GM23338 (cell line): Measurements from ENCODE around the gene REPS1.

Experiments
- CREB1 ChIP-seq: fragments of 250-450 bp; sonication (Bioruptor Pico); IDR thresholded peaks from 2 replicates; pipeline ENCODE4 v1.5.0; 2020; ENCODE audit warnings: low read depth, mild to moderate bottlenecking, moderate library complexity
- EZH2 ChIP-seq: fragments of 200-600 bp; sonication (generic); IDR thresholded peaks from one replicate; pipeline ENCODE4 v1.8.0; 2017; ENCODE audit warnings: antibody characterized with exemption, mild to moderate bottlenecking, low read depth; ENCODE audit not compliant: unreplicated experiment
- EZH2phosphoT487 ChIP-seq: fragments of 200-600 bp; sonication (generic); IDR thresholded peaks from one replicate; pipeline ENCODE4 v1.8.1; 2018; ENCODE audit warnings: antibody characterized with exemption; ENCODE audit not compliant: unreplicated experiment
- JUNB ChIP-seq: IDR thresholded peaks from one replicate; pipeline ENCODE4 v1.6.1; 2016; ENCODE audit warnings: antibody characterized with exemption; ENCODE audit not compliant: unreplicated experiment
- POLR2AphosphoS5 ChIP-seq: IDR thresholded peaks from 2 replicates; pipeline ENCODE4 v1.6.1; 2016; ENCODE audit warnings: antibody characterized with exemption, low read depth
- ZNF114 ChIP-seq: fragments of 250-450 bp; sonication (Bioruptor Pico); IDR thresholded peaks from 2 replicates; pipeline ENCODE4 v1.5.0; 2020; ENCODE audit warnings: mild to moderate bottlenecking, moderate library complexity
- ZNF331 ChIP-seq: fragments of 250-450 bp; sonication (Bioruptor Pico); IDR thresholded peaks from 2 replicates; pipeline ENCODE4 v1.5.0; 2020; ENCODE audit warnings: low read depth, mild to moderate bottlenecking, moderate library complexity
- TF ChIP-seq, protein P1 (sequence below), 2 experiments: fragments of 200-600 bp in 1 of 2; sonication (generic) in 1 of 2; conservative IDR thresholded peaks; 2 replicates each; pipeline versions ENCODE4 v1.5.1 to v1.6.1; 2016 to 2017; ENCODE audit warnings: antibody characterized with exemption in 2 of 2, low read depth in 2 of 2, mild to moderate bottlenecking in 2 of 2, moderate library complexity in 1 of 2
- TF ChIP-seq, protein P2 (sequence below): IDR thresholded peaks from 2 replicates; pipeline ENCODE4 v1.6.1; 2016; ENCODE audit warnings: antibody characterized with exemption
- TF ChIP-seq, protein P3 (sequence below): IDR thresholded peaks from one replicate; pipeline ENCODE4 v1.6.1; 2018; ENCODE audit warnings: antibody characterized with exemption; ENCODE audit not compliant: unreplicated experiment
- TF ChIP-seq, protein P4 (sequence below): fragments of 250-450 bp; sonication (Bioruptor Pico); IDR thresholded peaks from 2 replicates; pipeline ENCODE4 v1.5.0; 2020; ENCODE audit warnings: mild to moderate bottlenecking, moderate library complexity

DNA sequence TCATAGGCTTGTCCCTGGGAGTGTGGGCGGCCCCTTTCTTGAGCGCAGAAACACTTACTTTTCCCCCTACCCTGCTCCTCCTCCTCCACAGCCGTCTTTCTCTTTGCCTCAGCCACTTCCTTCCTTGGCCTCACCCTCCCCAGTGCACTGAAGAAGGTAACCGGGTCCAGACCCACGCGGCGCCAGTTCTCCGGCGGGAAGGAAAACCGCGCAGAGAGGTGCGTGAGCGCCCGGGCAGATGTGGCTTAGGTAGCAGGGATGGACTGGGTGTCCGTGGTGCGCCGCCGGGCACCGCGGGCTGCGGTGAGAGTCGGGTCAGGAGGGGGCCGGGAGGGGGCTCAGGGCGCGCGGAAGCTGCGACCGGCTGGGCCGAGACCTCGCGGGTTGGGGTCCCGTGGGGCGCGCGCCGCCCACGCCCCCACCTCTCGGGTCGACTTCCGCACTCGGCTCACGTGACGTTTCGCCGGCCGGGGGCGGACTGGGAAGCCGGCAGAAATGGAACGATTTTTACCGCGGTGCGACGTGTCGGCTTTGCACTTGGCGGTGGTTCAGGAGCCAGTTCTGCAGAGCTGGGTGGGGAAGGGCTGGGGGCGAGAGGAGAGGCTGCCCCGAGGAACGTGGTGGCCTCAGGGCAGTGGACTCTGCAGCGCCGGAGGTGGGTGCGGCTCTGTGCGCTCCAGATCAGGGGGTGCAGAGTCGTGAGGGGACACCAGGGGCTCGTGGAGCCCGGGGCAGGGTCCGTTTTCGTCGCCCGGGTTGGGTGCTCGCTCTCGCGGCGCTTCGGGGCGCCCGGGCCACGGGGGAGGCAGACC is 40.8 kb upstream of the REPS1 start, which contains the start of gene ABRACL:
- TF ChIP-seq POLR2AphosphoS5 (peak; percentile 89), EZH2phosphoT487 (no peak), ZNF114 (CRISPR knock-in tag) (no peak), EZH2 (no peak), ZNF331 (CRISPR knock-in tag) (no peak), JUNB (no peak), CREB1 (CRISPR knock-in tag) (no peak)
- TF ChIP-seq, protein P1, sequence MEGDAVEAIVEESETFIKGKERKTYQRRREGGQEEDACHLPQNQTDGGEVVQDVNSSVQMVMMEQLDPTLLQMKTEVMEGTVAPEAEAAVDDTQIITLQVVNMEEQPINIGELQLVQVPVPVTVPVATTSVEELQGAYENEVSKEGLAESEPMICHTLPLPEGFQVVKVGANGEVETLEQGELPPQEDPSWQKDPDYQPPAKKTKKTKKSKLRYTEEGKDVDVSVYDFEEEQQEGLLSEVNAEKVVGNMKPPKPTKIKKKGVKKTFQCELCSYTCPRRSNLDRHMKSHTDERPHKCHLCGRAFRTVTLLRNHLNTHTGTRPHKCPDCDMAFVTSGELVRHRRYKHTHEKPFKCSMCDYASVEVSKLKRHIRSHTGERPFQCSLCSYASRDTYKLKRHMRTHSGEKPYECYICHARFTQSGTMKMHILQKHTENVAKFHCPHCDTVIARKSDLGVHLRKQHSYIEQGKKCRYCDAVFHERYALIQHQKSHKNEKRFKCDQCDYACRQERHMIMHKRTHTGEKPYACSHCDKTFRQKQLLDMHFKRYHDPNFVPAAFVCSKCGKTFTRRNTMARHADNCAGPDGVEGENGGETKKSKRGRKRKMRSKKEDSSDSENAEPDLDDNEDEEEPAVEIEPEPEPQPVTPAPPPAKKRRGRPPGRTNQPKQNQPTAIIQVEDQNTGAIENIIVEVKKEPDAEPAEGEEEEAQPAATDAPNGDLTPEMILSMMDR (conservative IDR thresholded peaks at IDR 0.05; ENCODE audit: low read depth in 2 of 2) = no peak
- TF ChIP-seq, protein P2, sequence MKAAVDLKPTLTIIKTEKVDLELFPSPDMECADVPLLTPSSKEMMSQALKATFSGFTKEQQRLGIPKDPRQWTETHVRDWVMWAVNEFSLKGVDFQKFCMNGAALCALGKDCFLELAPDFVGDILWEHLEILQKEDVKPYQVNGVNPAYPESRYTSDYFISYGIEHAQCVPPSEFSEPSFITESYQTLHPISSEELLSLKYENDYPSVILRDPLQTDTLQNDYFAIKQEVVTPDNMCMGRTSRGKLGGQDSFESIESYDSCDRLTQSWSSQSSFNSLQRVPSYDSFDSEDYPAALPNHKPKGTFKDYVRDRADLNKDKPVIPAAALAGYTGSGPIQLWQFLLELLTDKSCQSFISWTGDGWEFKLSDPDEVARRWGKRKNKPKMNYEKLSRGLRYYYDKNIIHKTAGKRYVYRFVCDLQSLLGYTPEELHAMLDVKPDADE = no peak
- TF ChIP-seq, protein P3, sequence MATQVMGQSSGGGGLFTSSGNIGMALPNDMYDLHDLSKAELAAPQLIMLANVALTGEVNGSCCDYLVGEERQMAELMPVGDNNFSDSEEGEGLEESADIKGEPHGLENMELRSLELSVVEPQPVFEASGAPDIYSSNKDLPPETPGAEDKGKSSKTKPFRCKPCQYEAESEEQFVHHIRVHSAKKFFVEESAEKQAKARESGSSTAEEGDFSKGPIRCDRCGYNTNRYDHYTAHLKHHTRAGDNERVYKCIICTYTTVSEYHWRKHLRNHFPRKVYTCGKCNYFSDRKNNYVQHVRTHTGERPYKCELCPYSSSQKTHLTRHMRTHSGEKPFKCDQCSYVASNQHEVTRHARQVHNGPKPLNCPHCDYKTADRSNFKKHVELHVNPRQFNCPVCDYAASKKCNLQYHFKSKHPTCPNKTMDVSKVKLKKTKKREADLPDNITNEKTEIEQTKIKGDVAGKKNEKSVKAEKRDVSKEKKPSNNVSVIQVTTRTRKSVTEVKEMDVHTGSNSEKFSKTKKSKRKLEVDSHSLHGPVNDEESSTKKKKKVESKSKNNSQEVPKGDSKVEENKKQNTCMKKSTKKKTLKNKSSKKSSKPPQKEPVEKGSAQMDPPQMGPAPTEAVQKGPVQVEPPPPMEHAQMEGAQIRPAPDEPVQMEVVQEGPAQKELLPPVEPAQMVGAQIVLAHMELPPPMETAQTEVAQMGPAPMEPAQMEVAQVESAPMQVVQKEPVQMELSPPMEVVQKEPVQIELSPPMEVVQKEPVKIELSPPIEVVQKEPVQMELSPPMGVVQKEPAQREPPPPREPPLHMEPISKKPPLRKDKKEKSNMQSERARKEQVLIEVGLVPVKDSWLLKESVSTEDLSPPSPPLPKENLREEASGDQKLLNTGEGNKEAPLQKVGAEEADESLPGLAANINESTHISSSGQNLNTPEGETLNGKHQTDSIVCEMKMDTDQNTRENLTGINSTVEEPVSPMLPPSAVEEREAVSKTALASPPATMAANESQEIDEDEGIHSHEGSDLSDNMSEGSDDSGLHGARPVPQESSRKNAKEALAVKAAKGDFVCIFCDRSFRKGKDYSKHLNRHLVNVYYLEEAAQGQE = no peak
- TF ChIP-seq, protein P4, sequence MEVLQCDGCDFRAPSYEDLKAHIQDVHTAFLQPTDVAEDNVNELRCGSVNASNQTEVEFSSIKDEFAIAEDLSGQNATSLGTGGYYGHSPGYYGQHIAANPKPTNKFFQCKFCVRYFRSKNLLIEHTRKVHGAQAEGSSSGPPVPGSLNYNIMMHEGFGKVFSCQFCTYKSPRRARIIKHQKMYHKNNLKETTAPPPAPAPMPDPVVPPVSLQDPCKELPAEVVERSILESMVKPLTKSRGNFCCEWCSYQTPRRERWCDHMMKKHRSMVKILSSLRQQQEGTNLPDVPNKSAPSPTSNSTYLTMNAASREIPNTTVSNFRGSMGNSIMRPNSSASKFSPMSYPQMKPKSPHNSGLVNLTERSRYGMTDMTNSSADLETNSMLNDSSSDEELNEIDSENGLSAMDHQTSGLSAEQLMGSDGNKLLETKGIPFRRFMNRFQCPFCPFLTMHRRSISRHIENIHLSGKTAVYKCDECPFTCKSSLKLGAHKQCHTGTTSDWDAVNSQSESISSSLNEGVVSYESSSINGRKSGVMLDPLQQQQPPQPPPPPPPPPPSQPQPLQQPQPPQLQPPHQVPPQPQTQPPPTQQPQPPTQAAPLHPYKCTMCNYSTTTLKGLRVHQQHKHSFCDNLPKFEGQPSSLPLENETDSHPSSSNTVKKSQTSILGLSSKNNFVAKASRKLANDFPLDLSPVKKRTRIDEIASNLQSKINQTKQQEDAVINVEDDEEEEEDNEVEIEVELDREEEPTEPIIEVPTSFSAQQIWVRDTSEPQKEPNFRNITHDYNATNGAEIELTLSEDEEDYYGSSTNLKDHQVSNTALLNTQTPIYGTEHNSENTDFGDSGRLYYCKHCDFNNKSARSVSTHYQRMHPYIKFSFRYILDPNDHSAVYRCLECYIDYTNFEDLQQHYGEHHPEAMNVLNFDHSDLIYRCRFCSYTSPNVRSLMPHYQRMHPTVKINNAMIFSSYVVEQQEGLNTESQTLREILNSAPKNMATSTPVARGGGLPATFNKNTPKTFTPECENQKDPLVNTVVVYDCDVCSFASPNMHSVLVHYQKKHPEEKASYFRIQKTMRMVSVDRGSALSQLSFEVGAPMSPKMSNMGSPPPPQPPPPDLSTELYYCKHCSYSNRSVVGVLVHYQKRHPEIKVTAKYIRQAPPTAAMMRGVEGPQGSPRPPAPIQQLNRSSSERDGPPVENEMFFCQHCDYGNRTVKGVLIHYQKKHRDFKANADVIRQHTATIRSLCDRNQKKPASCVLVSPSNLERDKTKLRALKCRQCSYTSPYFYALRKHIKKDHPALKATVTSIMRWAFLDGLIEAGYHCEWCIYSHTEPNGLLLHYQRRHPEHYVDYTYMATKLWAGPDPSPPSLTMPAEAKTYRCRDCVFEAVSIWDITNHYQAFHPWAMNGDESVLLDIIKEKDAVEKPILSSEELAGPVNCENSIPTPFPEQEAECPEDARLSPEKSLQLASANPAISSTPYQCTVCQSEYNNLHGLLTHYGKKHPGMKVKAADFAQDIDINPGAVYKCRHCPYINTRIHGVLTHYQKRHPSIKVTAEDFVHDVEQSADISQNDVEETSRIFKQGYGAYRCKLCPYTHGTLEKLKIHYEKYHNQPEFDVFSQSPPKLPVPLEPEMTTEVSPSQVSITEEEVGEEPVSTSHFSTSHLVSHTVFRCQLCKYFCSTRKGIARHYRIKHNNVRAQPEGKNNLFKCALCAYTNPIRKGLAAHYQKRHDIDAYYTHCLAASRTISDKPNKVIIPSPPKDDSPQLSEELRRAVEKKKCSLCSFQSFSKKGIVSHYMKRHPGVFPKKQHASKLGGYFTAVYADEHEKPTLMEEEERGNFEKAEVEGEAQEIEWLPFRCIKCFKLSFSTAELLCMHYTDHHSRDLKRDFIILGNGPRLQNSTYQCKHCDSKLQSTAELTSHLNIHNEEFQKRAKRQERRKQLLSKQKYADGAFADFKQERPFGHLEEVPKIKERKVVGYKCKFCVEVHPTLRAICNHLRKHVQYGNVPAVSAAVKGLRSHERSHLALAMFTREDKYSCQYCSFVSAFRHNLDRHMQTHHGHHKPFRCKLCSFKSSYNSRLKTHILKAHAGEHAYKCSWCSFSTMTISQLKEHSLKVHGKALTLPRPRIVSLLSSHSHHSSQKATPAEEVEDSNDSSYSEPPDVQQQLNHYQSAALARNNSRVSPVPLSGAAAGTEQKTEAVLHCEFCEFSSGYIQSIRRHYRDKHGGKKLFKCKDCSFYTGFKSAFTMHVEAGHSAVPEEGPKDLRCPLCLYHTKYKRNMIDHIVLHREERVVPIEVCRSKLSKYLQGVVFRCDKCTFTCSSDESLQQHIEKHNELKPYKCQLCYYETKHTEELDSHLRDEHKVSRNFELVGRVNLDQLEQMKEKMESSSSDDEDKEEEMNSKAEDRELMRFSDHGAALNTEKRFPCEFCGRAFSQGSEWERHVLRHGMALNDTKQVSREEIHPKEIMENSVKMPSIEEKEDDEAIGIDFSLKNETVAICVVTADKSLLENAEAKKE (CRISPR knock-in tag) = no peak
